NCI-H2171 (cell line): ENCODE data around the gene ENTPD5.
"Not testable (repeated sequence)": the region's sequence is repeated elsewhere in the genome, so short reads cannot be mapped to it uniquely, and the experiment has no call there.

Experiments used
- DNase-seq: peaks from one replicate; lab custom pipeline; 2025; lab: John Stamatoyannopoulos, UW

The ENTPD5 gene

DNA sequence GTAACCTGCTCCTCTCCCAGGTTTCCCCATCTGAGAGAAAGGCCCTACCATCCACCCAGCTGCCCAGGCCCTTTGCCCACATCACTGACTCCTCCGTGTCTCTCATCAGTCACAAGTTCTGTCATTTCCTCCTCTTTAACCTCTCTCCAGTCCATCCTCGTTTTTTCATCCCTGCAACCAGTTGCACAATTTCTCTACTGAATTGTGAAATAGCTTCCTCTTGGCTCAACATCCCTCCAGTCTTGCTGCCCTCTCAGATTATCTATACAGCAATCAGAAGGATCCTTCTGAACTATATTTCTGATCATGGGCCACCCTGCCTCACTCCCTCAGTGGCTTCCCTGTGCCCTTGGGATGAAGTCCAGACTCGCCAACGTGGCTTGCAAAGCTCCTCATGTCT, 76.0 kb downstream of the ENTPD5 start:
- no peak for DNase-seq

DNA sequence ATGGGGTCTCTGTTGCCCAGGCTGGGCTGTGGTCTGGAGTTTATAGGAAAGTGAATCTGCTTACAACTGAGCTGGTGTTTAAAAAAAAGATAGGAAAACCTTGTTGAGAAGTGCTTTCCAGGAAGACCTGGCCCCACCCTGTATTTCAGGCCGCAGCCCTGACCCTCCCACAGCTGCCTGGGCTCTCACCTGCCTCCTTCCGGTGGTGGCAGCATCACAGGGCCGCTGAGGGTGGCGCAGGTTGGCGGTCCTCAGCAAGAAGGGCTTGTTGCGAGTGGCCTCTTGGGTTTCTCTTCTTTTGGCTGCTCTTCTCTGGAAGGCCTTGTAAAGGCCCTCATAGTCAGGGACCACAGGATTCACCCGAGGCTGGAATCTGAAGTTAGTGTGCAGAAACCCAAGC, 76.9 kb downstream of the ENTPD5 start:
- DNase-seq: no peak

DNA sequence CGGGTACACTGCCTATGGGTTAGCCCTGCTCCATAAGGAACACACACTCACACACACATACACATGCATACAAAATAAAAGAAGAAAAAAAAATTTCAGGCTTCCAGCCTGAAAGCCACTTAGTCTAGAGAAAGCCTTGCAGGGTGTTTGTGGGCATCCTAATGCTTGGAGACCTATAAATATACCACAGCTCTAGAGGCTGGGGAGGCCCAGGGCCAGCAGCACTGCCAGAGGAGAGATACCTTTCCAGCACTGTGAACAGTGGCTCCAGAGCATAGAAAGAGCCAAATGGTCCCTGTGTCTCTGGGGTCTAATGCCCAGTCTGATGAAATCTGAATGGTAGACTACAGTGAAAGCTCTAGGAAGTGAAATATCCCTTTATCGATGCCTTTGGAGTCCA, 82.1 kb downstream of the ENTPD5 start:
- no peak for DNase-seq

DNA sequence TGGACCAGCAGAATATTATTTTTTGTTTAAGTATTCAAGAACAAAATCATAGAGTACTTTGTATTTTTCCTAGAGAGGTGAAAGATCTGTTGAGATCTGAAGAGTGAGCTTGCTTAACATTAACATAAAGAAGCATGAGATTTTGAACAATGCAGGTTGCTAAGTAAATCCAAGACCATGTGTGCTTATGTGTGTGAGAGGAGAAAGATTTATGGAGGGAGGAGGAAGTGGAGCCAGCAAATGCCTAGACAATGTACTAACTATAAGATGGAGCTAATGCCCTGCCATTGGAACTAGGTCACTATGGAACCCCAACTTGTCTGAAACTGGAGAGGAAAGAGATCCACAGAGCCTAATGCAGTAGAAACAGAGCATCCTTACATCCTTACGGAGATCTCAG, 82.5 kb downstream of the ENTPD5 start:
- no peak for DNase-seq

DNA sequence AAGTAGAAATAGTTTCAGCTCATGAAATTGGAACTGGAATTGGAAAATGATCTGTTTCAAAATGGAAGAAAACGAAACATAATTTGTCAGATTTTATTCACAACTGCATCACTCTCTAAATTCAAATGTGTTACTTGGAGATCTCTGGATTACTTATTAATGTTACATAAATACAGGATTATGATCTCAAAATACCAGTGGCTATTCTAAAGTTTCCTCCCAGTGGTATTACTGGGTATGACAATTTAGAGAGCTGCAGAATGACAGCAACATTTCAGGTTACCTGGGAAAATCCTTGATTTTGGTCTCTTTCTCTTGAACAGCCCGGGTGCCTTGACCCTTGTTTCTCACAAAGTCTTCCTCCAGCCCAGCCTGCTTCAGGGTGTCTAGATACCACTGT, 83.4 kb downstream of the ENTPD5 start:
- peak; percentile 4 for DNase-seq

DNA sequence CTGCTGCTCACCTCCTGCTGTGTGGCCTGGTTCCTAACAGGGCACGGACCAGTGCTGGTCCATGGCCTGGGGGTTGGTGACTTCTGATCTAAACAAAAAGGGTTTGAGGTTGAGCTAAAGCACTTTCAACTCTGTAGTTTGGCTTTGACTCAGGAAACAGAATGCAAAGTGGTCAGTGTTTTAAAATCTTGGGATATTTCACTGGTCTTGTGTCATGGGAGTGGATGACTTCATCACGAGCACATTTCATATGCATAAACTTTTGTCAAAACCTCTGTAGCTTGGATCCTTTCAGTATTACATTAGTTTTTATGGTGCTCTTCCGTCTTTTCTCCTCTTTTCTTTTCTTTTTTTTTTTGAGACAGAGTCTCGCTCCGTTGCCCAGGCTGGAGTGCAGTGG, 94.8 kb downstream of the ENTPD5 start:
- DNase-seq: no peak

DNA sequence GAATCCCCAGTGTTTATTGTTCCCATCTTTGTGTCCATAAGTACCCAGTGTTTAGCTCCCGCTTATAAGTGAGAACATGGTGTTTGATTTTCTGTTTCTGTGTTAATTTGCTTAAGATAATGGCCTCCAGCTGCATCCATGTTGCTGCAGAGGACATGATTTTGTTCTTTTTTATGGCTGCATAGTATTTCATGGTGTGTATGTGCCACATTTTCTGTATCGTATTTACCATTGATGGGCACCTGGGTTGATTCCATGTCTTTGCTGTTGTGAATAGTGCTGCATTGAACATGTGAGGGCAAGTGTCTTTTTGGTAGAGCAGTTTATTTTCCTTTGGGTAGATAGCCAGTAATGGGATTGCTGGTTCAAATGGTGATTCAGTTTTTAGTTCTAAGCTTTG, 99.6 kb downstream of the ENTPD5 start:
- not testable (repeated sequence) for DNase-seq

DNA sequence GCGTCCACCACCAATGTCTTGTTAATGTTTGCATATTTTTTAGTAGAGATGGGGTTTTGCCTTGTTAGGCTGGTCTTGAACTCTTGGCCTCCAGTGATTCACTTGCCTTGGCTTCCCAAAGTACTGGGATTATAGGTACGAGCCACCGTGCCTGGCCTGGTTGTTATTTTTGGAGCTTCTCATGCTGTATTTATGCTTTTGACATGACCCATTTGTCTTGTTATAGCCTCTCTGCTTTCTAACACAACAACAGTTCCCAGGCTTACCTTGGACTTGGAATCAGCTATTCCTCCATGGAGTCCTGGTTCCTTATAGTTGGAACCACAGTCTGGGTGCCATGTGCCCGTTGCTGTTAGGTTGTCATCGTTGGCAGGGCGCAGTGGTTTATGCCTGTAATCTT, 102.8 kb downstream of the ENTPD5 start:
- no peak for DNase-seq

DNA sequence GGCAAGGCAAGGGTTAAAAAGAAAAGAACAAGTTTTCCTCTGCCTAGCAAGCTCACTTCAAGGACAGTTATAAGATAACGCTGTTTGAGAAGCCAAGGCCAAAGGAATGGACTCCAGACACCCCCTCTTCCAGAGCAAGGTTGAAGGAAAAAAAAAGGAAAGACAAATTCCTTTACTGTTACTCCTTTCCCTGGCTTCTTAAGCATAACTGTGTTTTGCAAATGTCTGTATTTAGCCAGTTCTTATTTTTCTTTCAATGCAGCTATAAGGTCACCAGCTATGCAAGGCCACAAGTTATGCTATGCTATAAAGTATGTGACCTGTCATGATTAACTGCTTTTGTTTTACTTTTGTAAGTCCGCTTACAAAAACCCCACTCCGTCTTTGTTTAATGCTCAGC, 105.8 kb downstream of the ENTPD5 start:
- no peak for DNase-seq

DNA sequence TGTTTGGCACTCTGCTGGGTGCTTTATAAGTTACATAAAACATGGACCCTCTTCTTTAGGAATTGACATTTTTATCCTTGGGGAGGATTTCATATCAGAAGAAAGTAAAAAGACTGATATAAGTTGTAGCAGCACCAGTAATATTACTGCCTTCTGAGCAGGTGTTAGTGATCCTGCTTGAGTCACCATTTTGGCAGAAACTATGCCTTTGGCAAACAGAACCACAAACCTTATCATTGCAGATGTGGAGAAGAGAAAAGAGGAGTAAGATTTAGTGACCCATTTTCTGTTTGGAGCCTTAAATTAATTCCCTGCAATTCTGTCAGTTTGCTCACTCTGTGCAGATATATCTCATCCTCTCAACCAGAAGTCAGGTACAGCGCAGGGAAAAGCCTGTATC, 109.4 kb downstream of the ENTPD5 start:
- no peak for DNase-seq
